Suppressor macrophage (primary cell): ENCODE data around the gene CCL22.

Experiments
- DNase-seq, 4 experiments: peaks; one replicate each; pipeline ENCODE4 v3.0.0-alpha.2; 2020 to 2022

The CCL22 gene

GRCh38 chr16:57377080-57377841, 18.7 kb downstream of the CCL22 start:
- no peak for DNase-seq

GRCh38 chr16:57379579-57379978, 21.0 kb downstream of the CCL22 start:
- DNase-seq, result no peak

- peak; percentile 59 to 69 (median 64) for DNase-seq
These were observed 22.3 kb downstream of the CCL22 start for GRCh38 chr16:57380671-57381462.

GRCh38 chr16:57381791-57382534, 23.4 kb downstream of the CCL22 start:
- DNase-seq, result no peak

GRCh38 chr16:57382535-57383275, 24.1 kb downstream of the CCL22 start:
- no peak for DNase-seq

- DNase-seq, result peak in 1 of 4 experiments; percentile 26
These were observed 25.0 kb downstream of the CCL22 start for GRCh38 chr16:57383276-57384247.

GRCh38 chr16:57384248-57385070, 25.9 kb downstream of the CCL22 start:
- DNase-seq, result peak; percentile 59 to 82 (median 76)

- DNase-seq, result no peak
These were observed 26.5 kb downstream of the CCL22 start for GRCh38 chr16:57385083-57385482.

GRCh38 chr16:57386381-57386951, 27.9 kb downstream of the CCL22 start:
- DNase-seq, result no peak

- no peak for DNase-seq
These were observed 29.2 kb downstream of the CCL22 start for GRCh38 chr16:57387598-57388354.

- no peak for DNase-seq
These were observed 29.9 kb downstream of the CCL22 start for GRCh38 chr16:57388359-57389086.

GRCh38 chr16:57389087-57389468, 30.5 kb downstream of the CCL22 start:
- no peak for DNase-seq

GRCh38 chr16:57390636-57391295, 32.2 kb downstream of the CCL22 start:
- no peak for DNase-seq

- DNase-seq, result no peak
These were observed 32.7 kb downstream of the CCL22 start for GRCh38 chr16:57391300-57391699.

- no peak for DNase-seq
These were observed 33.1 kb downstream of the CCL22 start for GRCh38 chr16:57391708-57392107.

- DNase-seq, result no peak
These were observed 34.1 kb downstream of the CCL22 start for GRCh38 chr16:57392694-57393093.

- DNase-seq, result peak in 1 of 4 experiments; percentile 20
These were observed 35.9 kb downstream of the CCL22 start for GRCh38 chr16:57394444-57394843.

GRCh38 chr16:57395026-57395425, 36.4 kb downstream of the CCL22 start:
- no peak for DNase-seq
